GM06990 (cell line): Measurements from ENCODE around the gene LDB2.

ENCODE experiments used
- DNase-seq: peaks from one replicate; pipeline ENCODE4 v3.0.0-alpha.2; 2011; ENCODE audit not compliant: insufficient read length; ENCODE audit errors: extremely low read depth
- H3K27me3 ChIP-seq: replicated peaks from 2 replicates; pipeline ENCODE4 v1.6.0; 2011; ENCODE audit warnings: low read length; ENCODE audit not compliant: control insufficient read depth, insufficient read depth
- H3K36me3 ChIP-seq: 2 replicates; pipeline ENCODE4 v1.5.1; 2011; ENCODE audit warnings: low read length; ENCODE audit not compliant: control insufficient read depth, insufficient read depth
- H3K4me3 ChIP-seq: replicated peaks from 2 replicates; pipeline ENCODE4 v1.5.1; 2011; ENCODE audit warnings: low read depth, mild to moderate bottlenecking, control low read depth, low read length
- CTCF ChIP-seq: IDR thresholded peaks from 2 replicates; pipeline ENCODE4 v1.5.1; 2011; ENCODE audit warnings: low read length, control low read depth, mild to moderate bottlenecking, inconsistent platforms; ENCODE audit not compliant: insufficient read depth, poor library complexity, severe bottlenecking

Gene LDB2

GRCh38 chr4:16550531-16550930, 347.9 kb downstream of the LDB2 start:
- Histone ChIP-seq H3K36me3 (no peaks in the 10 kb centered on the region), H3K4me3 (no peak overlapping the region), H3K27me3 (no peaks in the 10 kb centered on the region)
- no peak for DNase-seq
- no peak for TF ChIP-seq CTCF

- TF ChIP-seq CTCF = no peak
- no peak overlapping the region for H3K4me3 ChIP-seq
- DNase-seq = no peak
- H3K36me3 ChIP-seq = no peaks in the 10 kb centered on the region
- no peaks in the 10 kb centered on the region for H3K27me3 ChIP-seq
Observed at GRCh38 chr4:16545656-16546055, 352.8 kb downstream of the LDB2 start.

- Histone ChIP-seq H3K27me3 (no peaks in the 10 kb centered on the region), H3K36me3 (no peaks in the 10 kb centered on the region), H3K4me3 (no peak overlapping the region)
- no peak for TF ChIP-seq CTCF
- DNase-seq = no peak
Observed at GRCh38 chr4:16544869-16545268, 353.6 kb downstream of the LDB2 start.

GRCh38 chr4:16544251-16544721, 354.2 kb downstream of the LDB2 start:
- DNase-seq = no peak
- Histone ChIP-seq H3K36me3 (no peaks in the 10 kb centered on the region), H3K4me3 (no peak overlapping the region), H3K27me3 (no peaks in the 10 kb centered on the region)
- TF ChIP-seq CTCF = no peak

GRCh38 chr4:16537926-16538325, 360.5 kb downstream of the LDB2 start:
- no peak overlapping the region for H3K4me3 ChIP-seq

More at GRCh38 chr4:16537926-16538325, 360.5 kb downstream of the LDB2 start:
- Histone ChIP-seq H3K27me3 (no peaks in the 10 kb centered on the region), H3K36me3 (no peaks in the 10 kb centered on the region)
- no peak for TF ChIP-seq CTCF
- no peak for DNase-seq
